ENCODE results near the gene REC8. TPM values are rescaled to one million over a fixed set of nuclear protein-coding genes. Genes with fewer than 3 reads are reported as not detected.

Gene REC8
- total and polyA plus RNA-seq, 2 of the 4 experiments (the other 2 are of a cell fraction): 0.36 to 3.5 TPM

DNA sequence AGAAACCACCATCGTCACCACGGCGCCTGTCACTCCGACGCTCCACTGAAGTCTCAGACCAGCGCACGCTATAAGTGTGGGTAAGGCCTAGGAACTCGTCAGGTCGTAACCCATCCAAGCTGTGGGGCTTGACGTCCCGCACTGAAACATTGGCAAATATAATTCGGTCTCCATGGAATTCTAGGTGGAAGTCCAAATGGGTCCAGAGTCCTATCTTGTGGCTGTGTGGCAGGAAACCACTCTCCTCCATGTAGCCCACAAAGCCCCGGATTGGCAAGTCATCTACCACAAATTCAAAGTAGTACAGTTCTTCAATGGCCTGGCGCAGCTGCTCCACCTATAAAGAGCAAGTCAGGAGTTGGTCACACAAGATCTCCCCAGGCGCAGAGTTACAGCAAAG, 21.1 kb downstream of the REC8 start:
- Histone ChIP-seq H3K56ac (ENCODE audit: extremely low read depth, insufficient read depth, low read length) (no peak overlapping the region), H3K79me1 (ENCODE audit: low read depth in 1 of 2, low read length in 2 of 2) (peaks cover 34 to 68% of the 10 kb centered on the region in 2 experiments), H3K36me3 (ENCODE audit: control insufficient read depth, insufficient read depth, low read length) (peaks cover 21% of the 10 kb centered on the region), H3K27me3 (ENCODE audit: control insufficient read depth, insufficient read depth, low read length) (no peaks in the 10 kb centered on the region), H2AK5ac (ENCODE audit: low read depth, low read length) (no peak overlapping the region), H2AFZ (replicated peaks; ENCODE audit: low read length, poor library complexity) (no peak overlapping the region), H2BK15ac (ENCODE audit: low read depth, low read length) (no peak overlapping the region), H4K8ac (ENCODE audit: low read depth in 2 of 2, low read length in 2 of 2) (no peak overlapping the region), H3K9me1 (ENCODE audit: insufficient read depth, low read length) (peaks cover 12% of the 10 kb centered on the region; the same call in 1 of the 2 replicates), H3K27ac (ENCODE audit: insufficient read depth, low read length) (no peak overlapping the region), H3K4ac (ENCODE audit: low read depth, low read length) (no peak overlapping the region), H3K9ac (ENCODE audit: low read depth, low read length) (no peak overlapping the region), H3K9me3 (ENCODE audit: control insufficient read depth, insufficient read depth, low read length) (no peaks in the 10 kb centered on the region), H3K23ac (ENCODE audit: low read depth, low read length) (no peak overlapping the region), H4K91ac (ENCODE audit: insufficient read depth, low read depth, low read length) (no peak overlapping the region), H3K4me3 (ENCODE audit: insufficient read depth, low read depth, low read length) (no peak overlapping the region), H2BK5ac (ENCODE audit: low read depth, low read length, poor library complexity, severe bottlenecking) (no peak overlapping the region), H2BK120ac (ENCODE audit: low read depth, low read length) (no peak overlapping the region), H4K5ac (ENCODE audit: low read depth, low read length) (no peak overlapping the region), H3K14ac (replicated peaks; ENCODE audit: low read depth, low read length) (no peak overlapping the region), H2AK9ac (replicated peaks; ENCODE audit: low read depth, low read length, poor library complexity) (no peak overlapping the region), H4K20me1 (ENCODE audit: insufficient read depth, low read length) (no peaks in the 10 kb centered on the region), H2BK20ac (ENCODE audit: low read depth, low read length) (no peak overlapping the region), H3K4me1 (ENCODE audit: control insufficient read depth, insufficient read depth, low read length) (peaks cover 8% of the 10 kb centered on the region), H3K4me2 (ENCODE audit: low read depth, low read length) (no peak overlapping the region), H3K18ac (ENCODE audit: low read depth, low read length) (no peak overlapping the region)
- no peak for ATAC-seq (ENCODE audit: low read depth)
- in situ Hi-C loops (cut with MboI; ENCODE audit: low sequenced_read_pairs): no loop called here
- 100% methylated on average over 5 of the region's 15 CpGs; no CpG with 5 or more reads in 1 of the 2 experiments for WGBS, 2 experiments (ENCODE audit: extremely low coverage in 2 of 2, insufficient read length in 1 of 2)
- POLR2A ChIA-PET (ENCODE audit: unreplicated experiment): no interaction called here
- TF ChIP-seq, protein P1, sequence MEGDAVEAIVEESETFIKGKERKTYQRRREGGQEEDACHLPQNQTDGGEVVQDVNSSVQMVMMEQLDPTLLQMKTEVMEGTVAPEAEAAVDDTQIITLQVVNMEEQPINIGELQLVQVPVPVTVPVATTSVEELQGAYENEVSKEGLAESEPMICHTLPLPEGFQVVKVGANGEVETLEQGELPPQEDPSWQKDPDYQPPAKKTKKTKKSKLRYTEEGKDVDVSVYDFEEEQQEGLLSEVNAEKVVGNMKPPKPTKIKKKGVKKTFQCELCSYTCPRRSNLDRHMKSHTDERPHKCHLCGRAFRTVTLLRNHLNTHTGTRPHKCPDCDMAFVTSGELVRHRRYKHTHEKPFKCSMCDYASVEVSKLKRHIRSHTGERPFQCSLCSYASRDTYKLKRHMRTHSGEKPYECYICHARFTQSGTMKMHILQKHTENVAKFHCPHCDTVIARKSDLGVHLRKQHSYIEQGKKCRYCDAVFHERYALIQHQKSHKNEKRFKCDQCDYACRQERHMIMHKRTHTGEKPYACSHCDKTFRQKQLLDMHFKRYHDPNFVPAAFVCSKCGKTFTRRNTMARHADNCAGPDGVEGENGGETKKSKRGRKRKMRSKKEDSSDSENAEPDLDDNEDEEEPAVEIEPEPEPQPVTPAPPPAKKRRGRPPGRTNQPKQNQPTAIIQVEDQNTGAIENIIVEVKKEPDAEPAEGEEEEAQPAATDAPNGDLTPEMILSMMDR (conservative IDR thresholded peaks at IDR 0.05; ENCODE audit: low read depth, low read length): no peak
- TF ChIP-seq CHD1 (IDR thresholded peaks at IDR 0.05; ENCODE audit: low read depth, low read length): no peak
- no peak for TF ChIP-seq RCOR1 (IDR thresholded peaks at IDR 0.05; ENCODE audit: insufficient replicate concordance, low read length)
- no peak for TF ChIP-seq CEBPB (IDR thresholded peaks at IDR 0.05; ENCODE audit: low read depth, low read length)
- TF ChIP-seq, protein P2, sequence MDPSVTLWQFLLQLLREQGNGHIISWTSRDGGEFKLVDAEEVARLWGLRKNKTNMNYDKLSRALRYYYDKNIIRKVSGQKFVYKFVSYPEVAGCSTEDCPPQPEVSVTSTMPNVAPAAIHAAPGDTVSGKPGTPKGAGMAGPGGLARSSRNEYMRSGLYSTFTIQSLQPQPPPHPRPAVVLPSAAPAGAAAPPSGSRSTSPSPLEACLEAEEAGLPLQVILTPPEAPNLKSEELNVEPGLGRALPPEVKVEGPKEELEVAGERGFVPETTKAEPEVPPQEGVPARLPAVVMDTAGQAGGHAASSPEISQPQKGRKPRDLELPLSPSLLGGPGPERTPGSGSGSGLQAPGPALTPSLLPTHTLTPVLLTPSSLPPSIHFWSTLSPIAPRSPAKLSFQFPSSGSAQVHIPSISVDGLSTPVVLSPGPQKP (IDR thresholded peaks at IDR 0.05; ENCODE audit: borderline replicate concordance, low read depth, low read length): no peak
- intact Hi-C loops (cut with micrococcal nuclease): no loop called here
- dilution Hi-C loops (cut with HindIII; ENCODE audit: low sequenced_read_pairs, unreplicated experiment): no loop called here
- CTCF ChIA-PET: no interaction called here
- no peak for DNase-seq
- BruUV-seq (replicated peaks): no TSS peak
